Measurements from ENCODE around the gene ASCC3. TPM values are rescaled to one million over a fixed set of nuclear protein-coding genes. Genes with fewer than 3 reads are reported as not detected.

Gene ASCC3
- total RNA-seq, 4 donors from 2014 or later = 20.3 to 26.8 (median 24.5) TPM

DNA sequence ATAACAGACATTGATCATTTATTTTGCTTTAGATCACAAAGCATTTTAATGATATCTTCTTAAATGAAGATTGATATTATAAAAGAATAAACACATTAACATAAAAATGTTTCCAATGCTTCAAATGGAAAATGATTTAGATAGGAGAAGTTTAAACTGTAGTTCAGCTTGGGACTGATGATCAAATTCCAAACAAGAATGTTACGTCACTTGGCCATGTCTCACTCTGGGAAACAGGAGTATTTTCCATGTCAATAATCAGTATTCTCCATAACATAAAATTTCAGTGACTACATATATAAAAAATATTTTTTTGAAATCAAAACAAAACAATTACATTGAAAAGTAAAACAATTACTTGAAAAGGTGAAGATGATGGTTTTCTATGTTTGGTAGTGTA lies 363.5 kb downstream of the ASCC3 start:
- no peak overlapping the region for H3K4me3 ChIP-seq (ENCODE audit: low read depth, poor library complexity, severe bottlenecking)
- intact Hi-C loops (cut with DNase I; ENCODE audit: low total_unique reads) = no loop called here
- TF ChIP-seq CTCF (IDR thresholded peaks at IDR 0.05) (no peak), POLR2A (IDR thresholded peaks at IDR 0.05) (no peak)
- no peak for DNase-seq (ENCODE audit: low spot score in 2 of 2)
- WGBS, 2 donors = 85 to 91% methylated on average over 1 of the region's 1 CpG

GRCh38 chr6:100517106-100517505 lies 364.0 kb downstream of the ASCC3 start:
- intact Hi-C loops (cut with DNase I; ENCODE audit: low total_unique reads) = no loop called here
- DNase-seq (ENCODE audit: low spot score in 2 of 2) = no peak
- WGBS, 2 donors = 83 to 84% methylated on average over 4 of the region's 4 CpGs
- TF ChIP-seq POLR2A (IDR thresholded peaks at IDR 0.05) (no peak), CTCF (IDR thresholded peaks at IDR 0.05) (no peak)
- no peak overlapping the region for H3K4me3 ChIP-seq (ENCODE audit: low read depth, poor library complexity, severe bottlenecking)

GRCh38 chr6:100514660-100515059 lies 366.5 kb downstream of the ASCC3 start:
- no peak for DNase-seq (ENCODE audit: low spot score in 2 of 2)
- H3K4me3 ChIP-seq (ENCODE audit: low read depth, poor library complexity, severe bottlenecking) = no peak overlapping the region
- no peak for TF ChIP-seq CTCF (IDR thresholded peaks at IDR 0.05)
- no peak for TF ChIP-seq POLR2A (IDR thresholded peaks at IDR 0.05)
- intact Hi-C loops (cut with DNase I; ENCODE audit: low total_unique reads) = no loop called here
- 82 to 87% methylated on average over 3 of the region's 3 CpGs for WGBS, 2 donors

DNA sequence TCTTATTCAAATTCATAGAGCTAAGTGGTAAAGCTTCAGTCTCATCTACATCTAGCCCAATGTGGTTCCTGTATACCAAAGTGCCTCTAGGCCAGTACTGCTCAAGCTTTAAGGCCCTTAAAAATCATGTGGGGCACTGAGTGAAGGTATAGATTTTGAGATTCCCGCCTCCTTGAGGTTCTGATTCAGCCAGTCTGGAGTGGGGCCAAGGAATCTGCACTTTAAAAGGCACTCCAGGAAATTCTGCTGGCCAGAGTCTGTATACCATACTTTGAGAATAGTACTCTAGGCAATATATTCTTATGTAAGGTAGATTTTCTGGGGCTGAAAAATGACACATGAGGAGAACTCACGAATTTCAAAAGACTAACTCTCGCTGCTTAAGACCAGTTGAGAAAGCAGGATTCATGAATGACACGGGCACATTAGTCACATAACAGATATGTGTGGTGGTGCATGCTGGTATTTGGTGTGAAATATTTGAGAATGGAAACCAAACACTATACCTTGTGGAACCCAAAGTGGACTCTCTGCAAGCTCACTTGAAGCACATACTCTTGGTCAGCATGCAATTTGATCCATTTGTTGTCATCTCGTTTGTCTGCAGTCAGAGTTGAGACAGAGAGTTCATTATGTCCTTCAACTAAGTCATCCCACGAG lies 368.8 kb downstream of the ASCC3 start:
- DNase-seq (ENCODE audit: low spot score in 2 of 2) = no peak
- H3K4me3 ChIP-seq (ENCODE audit: low read depth, poor library complexity, severe bottlenecking) = no peak overlapping the region
- no peak for TF ChIP-seq POLR2A (IDR thresholded peaks at IDR 0.05)
- no peak for TF ChIP-seq CTCF (IDR thresholded peaks at IDR 0.05)
- WGBS, 2 donors = 85 to 86% methylated on average over 6 of the region's 6 CpGs
- intact Hi-C loops (cut with DNase I; ENCODE audit: low total_unique reads) = no loop called here

- no peak for DNase-seq (ENCODE audit: low spot score in 2 of 2)
- H3K4me3 ChIP-seq (ENCODE audit: low read depth, poor library complexity, severe bottlenecking) = no peak overlapping the region
- TF ChIP-seq CTCF (IDR thresholded peaks at IDR 0.05) (no peak), POLR2A (IDR thresholded peaks at IDR 0.05) (no peak)
- intact Hi-C loops (cut with DNase I; ENCODE audit: low total_unique reads) = no loop called here
- 94 to 96% methylated on average over 3 of the region's 3 CpGs for WGBS, 2 donors
These were observed 372.0 kb downstream of the ASCC3 start for GRCh38 chr6:100509101-100509500.

DNA sequence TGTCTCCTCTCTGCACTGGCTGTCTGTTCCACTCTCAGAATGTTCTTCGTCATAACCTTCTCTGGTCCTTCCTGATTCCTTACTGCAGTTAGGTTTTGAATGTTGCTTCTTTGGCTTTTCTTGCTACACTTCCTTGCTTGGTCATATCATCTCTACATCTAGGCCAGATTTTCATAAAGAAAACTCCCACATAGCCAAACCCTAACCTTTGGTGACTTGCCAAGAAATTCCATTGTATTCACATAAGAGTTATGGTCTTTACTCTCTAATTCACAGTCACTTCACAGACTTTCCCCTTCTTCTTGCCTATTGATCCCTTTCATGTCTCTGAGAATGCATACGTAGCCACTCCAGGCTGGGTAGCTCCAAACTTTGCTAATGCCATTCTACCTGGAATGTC lies 374.5 kb downstream of the ASCC3 start:
- no peak for TF ChIP-seq CTCF (IDR thresholded peaks at IDR 0.05)
- TF ChIP-seq POLR2A (IDR thresholded peaks at IDR 0.05) = no peak
- intact Hi-C loops (cut with DNase I; ENCODE audit: low total_unique reads) = no loop called here
- no peak overlapping the region for H3K4me3 ChIP-seq (ENCODE audit: low read depth, poor library complexity, severe bottlenecking)
- 98 to 100% methylated on average over 2 of the region's 2 CpGs for WGBS, 2 donors
- no peak for DNase-seq (ENCODE audit: low spot score in 2 of 2)

Measured in lower leg skin (tissue), 4 donors.